ENCODE measurements around the gene LIMS3.
"Not testable (repeated sequence)": the region's sequence is repeated elsewhere in the genome, so short reads cannot be mapped to it uniquely, and the experiment has no call there.

The LIMS3 gene

DNA sequence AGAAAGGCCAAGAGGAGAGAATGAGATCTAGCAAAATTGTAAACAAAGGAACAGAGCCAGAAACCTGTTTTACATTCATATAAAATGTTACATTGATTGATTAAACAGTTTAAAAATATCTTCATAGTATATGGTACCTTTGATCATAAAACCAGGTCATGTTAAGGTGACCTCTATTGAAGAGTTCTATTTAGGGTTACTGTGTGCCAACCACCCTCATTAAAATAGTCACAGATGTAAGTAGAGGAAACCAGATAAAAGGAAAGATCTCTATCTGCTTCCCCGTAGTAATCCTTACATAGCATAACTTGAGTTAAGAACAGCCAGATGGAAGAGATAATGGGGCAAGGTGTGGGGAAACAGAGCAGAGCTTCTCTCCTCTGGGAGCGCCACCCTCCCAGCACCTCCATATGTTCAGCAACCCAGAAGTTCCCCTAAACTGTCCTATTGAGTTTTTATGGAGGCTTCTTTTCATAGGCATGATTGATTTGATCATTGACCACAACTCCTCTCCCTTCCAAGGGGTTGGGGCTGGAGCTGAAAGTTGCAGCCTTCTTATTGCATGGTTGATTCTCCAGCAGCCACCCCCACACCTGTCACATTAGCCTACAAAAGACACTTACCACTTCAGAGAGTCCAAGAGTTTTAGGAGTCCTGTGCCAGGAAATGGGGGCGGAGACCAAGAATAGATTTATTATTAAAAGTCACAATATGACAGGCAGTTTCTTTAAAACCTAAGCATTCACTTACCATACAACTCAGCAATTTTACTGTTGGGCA, 3.2 kb upstream of the LIMS3 start:
- not testable (repeated sequence) for H3K23ac ChIP-seq (ENCODE audit: low read length); H2BK12ac ChIP-seq (ENCODE audit: low read length); H3K9me3 ChIP-seq (ENCODE audit: insufficient read depth, low read depth, low read length); H3K79me1 ChIP-seq (ENCODE audit: low read length); H2AFZ ChIP-seq (ENCODE audit: insufficient read depth, low read length, poor library complexity); H4K8ac ChIP-seq (ENCODE audit: low read depth, low read length); H3K27ac ChIP-seq (ENCODE audit: low read depth, low read length); H3K4me1 ChIP-seq (ENCODE audit: control insufficient read depth in 1 of 2, insufficient read depth in 2 of 2, low read length in 2 of 2); H3K18ac ChIP-seq (ENCODE audit: low read length); DNase-seq; H3K4ac ChIP-seq (ENCODE audit: low read depth, low read length); H4K91ac ChIP-seq (ENCODE audit: low read depth, low read length); H4K12ac ChIP-seq (ENCODE audit: low read depth, low read length); H3K79me2 ChIP-seq (ENCODE audit: control insufficient read depth, insufficient read depth, low read length, poor library complexity); H2BK5ac ChIP-seq (ENCODE audit: low read depth, low read length, poor library complexity); H3K14ac ChIP-seq (ENCODE audit: low read length); H2AK5ac ChIP-seq (ENCODE audit: low read length); H3K4me2 ChIP-seq (ENCODE audit: low read length); H3K36me3 ChIP-seq (ENCODE audit: control insufficient read depth in 1 of 2, insufficient read depth in 2 of 2, low read length in 2 of 2); H2BK120ac ChIP-seq (ENCODE audit: insufficient read depth, low read length, poor library complexity); H3K4me3 ChIP-seq (ENCODE audit: low read depth, low read length); H3K9ac ChIP-seq (ENCODE audit: low read length); H3K27me3 ChIP-seq (ENCODE audit: insufficient read depth, low read length)
- no CpG with 5 or more reads among the region's 3 CpGs for WGBS (ENCODE audit: extremely low coverage, insufficient coverage, insufficient read length)

DNA sequence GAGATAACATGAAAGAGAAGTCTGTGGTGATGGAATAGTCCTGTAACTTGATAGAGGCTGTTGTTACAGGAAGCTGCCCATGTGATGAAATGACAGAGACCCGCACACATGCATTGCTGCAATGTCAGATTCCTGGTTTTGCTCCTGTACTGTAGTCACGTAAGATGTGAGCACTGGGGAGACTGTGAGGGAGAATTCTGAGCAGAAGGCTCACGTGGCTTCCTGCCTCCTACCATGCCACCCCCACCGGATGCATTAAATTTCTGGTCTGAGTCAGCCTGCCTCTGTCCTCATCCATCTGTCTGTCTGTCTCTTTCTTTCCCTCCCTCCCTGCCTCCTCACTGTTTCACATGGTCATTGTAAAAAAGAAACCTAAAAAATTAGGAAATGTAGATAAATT, 2.3 kb upstream of the LIMS3 start:
- not testable (repeated sequence) for H3K9ac ChIP-seq (ENCODE audit: low read length); H3K14ac ChIP-seq (ENCODE audit: low read length); H3K4me3 ChIP-seq (ENCODE audit: low read depth, low read length); H3K79me2 ChIP-seq (ENCODE audit: control insufficient read depth, insufficient read depth, low read length, poor library complexity); DNase-seq; H3K4me1 ChIP-seq (ENCODE audit: control insufficient read depth in 1 of 2, insufficient read depth in 2 of 2, low read length in 2 of 2); H4K12ac ChIP-seq (ENCODE audit: low read depth, low read length); H3K27ac ChIP-seq (ENCODE audit: low read depth, low read length); H3K36me3 ChIP-seq (ENCODE audit: control insufficient read depth in 1 of 2, insufficient read depth in 2 of 2, low read length in 2 of 2); H2AK5ac ChIP-seq (ENCODE audit: low read length); H3K4ac ChIP-seq (ENCODE audit: low read depth, low read length); H2BK120ac ChIP-seq (ENCODE audit: insufficient read depth, low read length, poor library complexity); H3K9me3 ChIP-seq (ENCODE audit: insufficient read depth, low read depth, low read length); H2BK12ac ChIP-seq (ENCODE audit: low read length); H2BK5ac ChIP-seq (ENCODE audit: low read depth, low read length, poor library complexity); H4K8ac ChIP-seq (ENCODE audit: low read depth, low read length); H3K18ac ChIP-seq (ENCODE audit: low read length); H3K4me2 ChIP-seq (ENCODE audit: low read length); H3K23ac ChIP-seq (ENCODE audit: low read length); H2AFZ ChIP-seq (ENCODE audit: insufficient read depth, low read length, poor library complexity); H3K27me3 ChIP-seq (ENCODE audit: insufficient read depth, low read length); H4K91ac ChIP-seq (ENCODE audit: low read depth, low read length); H3K79me1 ChIP-seq (ENCODE audit: low read length)
- no CpG with 5 or more reads among the region's 4 CpGs for WGBS (ENCODE audit: extremely low coverage, insufficient coverage, insufficient read length)

DNA sequence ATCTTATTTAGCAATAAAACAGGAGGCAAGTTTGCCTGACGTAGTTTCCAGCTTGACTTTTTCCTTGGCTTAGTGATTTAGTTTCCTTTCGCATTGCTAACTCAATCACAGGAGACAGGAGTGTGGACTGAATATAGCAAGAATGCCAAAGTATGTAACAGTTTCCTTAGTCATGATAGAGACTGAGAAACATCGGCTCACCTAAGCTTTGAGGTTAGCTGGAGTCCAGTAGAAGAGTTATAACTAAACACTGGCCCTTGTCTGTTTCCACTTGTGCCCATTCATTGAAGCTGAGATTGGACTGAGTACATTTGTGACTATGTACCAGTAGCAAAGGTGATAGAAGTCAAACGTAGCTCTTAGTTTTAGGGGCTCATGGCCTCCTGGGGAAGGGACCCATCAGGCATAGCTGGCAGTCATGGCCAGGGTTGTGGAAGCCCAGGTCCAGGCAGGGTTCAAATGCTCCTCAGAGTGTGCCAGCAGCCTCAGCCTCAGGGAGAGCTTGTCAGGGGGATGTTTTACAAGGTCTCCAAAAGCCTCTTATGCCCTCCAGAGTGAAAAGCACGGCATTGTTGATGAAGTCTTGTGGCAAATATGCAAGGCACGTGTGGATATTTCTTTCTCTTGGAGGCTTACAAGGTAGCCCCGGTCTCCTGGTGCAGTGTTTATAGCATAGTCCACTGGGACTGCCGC, 573 bp upstream of the LIMS3 start:
- H3K18ac ChIP-seq (ENCODE audit: low read length); H3K23ac ChIP-seq (ENCODE audit: low read length); H3K9ac ChIP-seq (ENCODE audit: low read length); H4K91ac ChIP-seq (ENCODE audit: low read depth, low read length); H4K12ac ChIP-seq (ENCODE audit: low read depth, low read length); DNase-seq; H2BK12ac ChIP-seq (ENCODE audit: low read length); H2AK5ac ChIP-seq (ENCODE audit: low read length); H3K36me3 ChIP-seq (ENCODE audit: control insufficient read depth in 1 of 2, insufficient read depth in 2 of 2, low read length in 2 of 2); H3K4ac ChIP-seq (ENCODE audit: low read depth, low read length); H3K4me1 ChIP-seq (ENCODE audit: control insufficient read depth in 1 of 2, insufficient read depth in 2 of 2, low read length in 2 of 2); H3K27ac ChIP-seq (ENCODE audit: low read depth, low read length); H2AFZ ChIP-seq (ENCODE audit: insufficient read depth, low read length, poor library complexity); H3K9me3 ChIP-seq (ENCODE audit: insufficient read depth, low read depth, low read length); H3K4me2 ChIP-seq (ENCODE audit: low read length); H3K79me1 ChIP-seq (ENCODE audit: low read length); H3K14ac ChIP-seq (ENCODE audit: low read length); H3K4me3 ChIP-seq (ENCODE audit: low read depth, low read length); H3K27me3 ChIP-seq (ENCODE audit: insufficient read depth, low read length); H2BK120ac ChIP-seq (ENCODE audit: insufficient read depth, low read length, poor library complexity); H3K79me2 ChIP-seq (ENCODE audit: control insufficient read depth, insufficient read depth, low read length, poor library complexity); H4K8ac ChIP-seq (ENCODE audit: low read depth, low read length); H2BK5ac ChIP-seq (ENCODE audit: low read depth, low read length, poor library complexity): not testable (repeated sequence)
- WGBS (ENCODE audit: extremely low coverage, insufficient coverage, insufficient read length), result no CpG with 5 or more reads among the region's 8 CpGs

- H3K9ac ChIP-seq (ENCODE audit: low read length); H3K4ac ChIP-seq (ENCODE audit: low read depth, low read length); H3K27ac ChIP-seq (ENCODE audit: low read depth, low read length); H3K4me2 ChIP-seq (ENCODE audit: low read length); H3K36me3 ChIP-seq (ENCODE audit: control insufficient read depth in 1 of 2, insufficient read depth in 2 of 2, low read length in 2 of 2); H4K12ac ChIP-seq (ENCODE audit: low read depth, low read length); H3K23ac ChIP-seq (ENCODE audit: low read length); DNase-seq; H4K8ac ChIP-seq (ENCODE audit: low read depth, low read length); H3K79me1 ChIP-seq (ENCODE audit: low read length); H3K4me1 ChIP-seq (ENCODE audit: control insufficient read depth in 1 of 2, insufficient read depth in 2 of 2, low read length in 2 of 2); H2BK120ac ChIP-seq (ENCODE audit: insufficient read depth, low read length, poor library complexity); H4K91ac ChIP-seq (ENCODE audit: low read depth, low read length); H3K14ac ChIP-seq (ENCODE audit: low read length); H3K79me2 ChIP-seq (ENCODE audit: control insufficient read depth, insufficient read depth, low read length, poor library complexity); H2AFZ ChIP-seq (ENCODE audit: insufficient read depth, low read length, poor library complexity); H3K9me3 ChIP-seq (ENCODE audit: insufficient read depth, low read depth, low read length); H2AK5ac ChIP-seq (ENCODE audit: low read length); H3K4me3 ChIP-seq (ENCODE audit: low read depth, low read length); H2BK12ac ChIP-seq (ENCODE audit: low read length); H2BK5ac ChIP-seq (ENCODE audit: low read depth, low read length, poor library complexity); H3K27me3 ChIP-seq (ENCODE audit: insufficient read depth, low read length); H3K18ac ChIP-seq (ENCODE audit: low read length): not testable (repeated sequence)
- WGBS (ENCODE audit: extremely low coverage, insufficient coverage, insufficient read length), result no CpG with 5 or more reads among the region's 8 CpGs
Measured at GRCh38 chr2:109905796-109906195, 7.3 kb downstream of the LIMS3 start.

All from trophoblast cell (in vitro differentiated cells and primary cell).